ENCODE measurements around the gene ZNF124.

ZNF124 gene

GRCh38 chr1:247193958-247194357 lies 22.1 kb upstream of the ZNF124 start:
- H3K27ac ChIP-seq (ENCODE audit: low read length, poor library complexity, severe bottlenecking), result no peak overlapping the region
- H2BK120ac ChIP-seq (ENCODE audit: low read depth, low read length), result no peak overlapping the region
- no peaks in the 10 kb centered on the region for H3K4me1 ChIP-seq (ENCODE audit: control insufficient read depth, insufficient read depth, low read depth, low read length)
- no peak overlapping the region for H3K18ac ChIP-seq (ENCODE audit: low read depth in 1 of 2, low read length in 2 of 2)
- H3K4me3 ChIP-seq (ENCODE audit: insufficient read depth in 1 of 2, low read depth in 1 of 2, low read length in 2 of 2), result peak overlapping the region in 1 of 2 experiments; percentile 19
- no peak overlapping the region for H2BK5ac ChIP-seq (ENCODE audit: low read depth, low read length, poor library complexity, severe bottlenecking)
- H2BK15ac ChIP-seq (ENCODE audit: low read depth, poor library complexity, severe bottlenecking), result no peak overlapping the region
- H3K9ac ChIP-seq (ENCODE audit: low read length), result no peak overlapping the region
- no peak overlapping the region for H4K91ac ChIP-seq (ENCODE audit: low read length)
- no peaks in the 10 kb centered on the region for H3K27me3 ChIP-seq (ENCODE audit: control insufficient read depth in 1 of 2, insufficient read depth in 1 of 2, low read length in 2 of 2)
- DNase-seq, result no peak
- H3K4me2 ChIP-seq (ENCODE audit: low read length, poor library complexity, severe bottlenecking), result no peak overlapping the region
- no peak overlapping the region for H4K8ac ChIP-seq (ENCODE audit: low read length)
- H3K23ac ChIP-seq (ENCODE audit: low read length in 2 of 2), result no peak overlapping the region
- no peak overlapping the region for H3K4ac ChIP-seq (ENCODE audit: low read depth in 1 of 2, low read length in 2 of 2)
- H2BK12ac ChIP-seq (ENCODE audit: low read length in 2 of 2), result no peak overlapping the region
- peaks cover 8% of the 10 kb centered on the region for H3K79me1 ChIP-seq (replicated peaks; ENCODE audit: low read length, poor library complexity, severe bottlenecking)
- no peak overlapping the region for H3K14ac ChIP-seq (ENCODE audit: low read length in 2 of 2)
- no peak overlapping the region for H2AFZ ChIP-seq (ENCODE audit: low read depth, low read length)
- peaks cover 96% of the 10 kb centered on the region for H3K9me3 ChIP-seq (ENCODE audit: control insufficient read depth, low read length)
- H2AK5ac ChIP-seq (ENCODE audit: low read length, severe bottlenecking), result no peak overlapping the region
- H3K36me3 ChIP-seq (ENCODE audit: control insufficient read depth in 1 of 2, insufficient read depth in 2 of 2, low read depth in 1 of 2, low read length in 2 of 2), result peaks cover 14 to 87% of the 10 kb centered on the region in 2 experiments

GRCh38 chr1:247189981-247190798 lies 18.4 kb upstream of the ZNF124 start:
- H3K27ac ChIP-seq (ENCODE audit: low read length, poor library complexity, severe bottlenecking), result no peak overlapping the region

GRCh38 chr1:247185667-247186066 lies 13.8 kb upstream of the ZNF124 start:
- peak overlapping the region in 1 of 2 experiments; percentile 59 for H3K4me3 ChIP-seq (ENCODE audit: insufficient read depth in 1 of 2, low read depth in 1 of 2, low read length in 2 of 2)
- no peak overlapping the region for H3K4me2 ChIP-seq (ENCODE audit: low read length, poor library complexity, severe bottlenecking)
- no peaks in the 10 kb centered on the region for H3K4me1 ChIP-seq (ENCODE audit: control insufficient read depth, insufficient read depth, low read depth, low read length)
- H3K27me3 ChIP-seq (ENCODE audit: control insufficient read depth in 1 of 2, insufficient read depth in 1 of 2, low read length in 2 of 2), result no peaks in the 10 kb centered on the region
- H2BK5ac ChIP-seq (ENCODE audit: low read depth, low read length, poor library complexity, severe bottlenecking), result no peak overlapping the region
- H3K79me1 ChIP-seq (replicated peaks; ENCODE audit: low read length, poor library complexity, severe bottlenecking), result peaks cover 5% of the 10 kb centered on the region
- peaks cover 15 to 19% of the 10 kb centered on the region in 2 experiments for H3K36me3 ChIP-seq (ENCODE audit: control insufficient read depth in 1 of 2, insufficient read depth in 2 of 2, low read depth in 1 of 2, low read length in 2 of 2)
- H3K18ac ChIP-seq (ENCODE audit: low read depth in 1 of 2, low read length in 2 of 2), result no peak overlapping the region
- H3K27ac ChIP-seq (ENCODE audit: low read length, poor library complexity, severe bottlenecking), result no peak overlapping the region
- DNase-seq, result no peak
- no peak overlapping the region for H3K4ac ChIP-seq (ENCODE audit: low read depth in 1 of 2, low read length in 2 of 2)
- no peak overlapping the region for H2AK5ac ChIP-seq (ENCODE audit: low read length, severe bottlenecking)
- H2AFZ ChIP-seq (ENCODE audit: low read depth, low read length), result no peak overlapping the region
- H2BK15ac ChIP-seq (ENCODE audit: low read depth, poor library complexity, severe bottlenecking), result no peak overlapping the region
- H4K8ac ChIP-seq (ENCODE audit: low read length), result no peak overlapping the region
- peaks cover 70% of the 10 kb centered on the region for H3K9me3 ChIP-seq (ENCODE audit: control insufficient read depth, low read length)
- H2BK120ac ChIP-seq (ENCODE audit: low read depth, low read length), result no peak overlapping the region
- 100% methylated on average over 2 of the region's 4 CpGs for WGBS
- no peak overlapping the region for H4K91ac ChIP-seq (ENCODE audit: low read length)
- no peak overlapping the region for H3K23ac ChIP-seq (ENCODE audit: low read length in 2 of 2)
- no peak overlapping the region for H3K9ac ChIP-seq (ENCODE audit: low read length)
- H2BK12ac ChIP-seq (ENCODE audit: low read length in 2 of 2), result no peak overlapping the region
- H3K14ac ChIP-seq (ENCODE audit: low read length in 2 of 2), result no peak overlapping the region

More at GRCh38 chr1:247189981-247190798, 18.4 kb upstream of the ZNF124 start:
- H2AK5ac ChIP-seq (ENCODE audit: low read length, severe bottlenecking), result no peak overlapping the region
- DNase-seq, result no peak
- H3K18ac ChIP-seq (ENCODE audit: low read depth in 1 of 2, low read length in 2 of 2), result no peak overlapping the region
- H4K8ac ChIP-seq (ENCODE audit: low read length), result no peak overlapping the region
- H3K4me1 ChIP-seq (ENCODE audit: control insufficient read depth, insufficient read depth, low read depth, low read length), result no peaks in the 10 kb centered on the region
- no peak overlapping the region for H3K4ac ChIP-seq (ENCODE audit: low read depth in 1 of 2, low read length in 2 of 2)
- H3K79me1 ChIP-seq (replicated peaks; ENCODE audit: low read length, poor library complexity, severe bottlenecking), result peaks cover 3% of the 10 kb centered on the region
- H3K4me2 ChIP-seq (ENCODE audit: low read length, poor library complexity, severe bottlenecking), result no peak overlapping the region
- no peak overlapping the region for H3K23ac ChIP-seq (ENCODE audit: low read length in 2 of 2)
- no peak overlapping the region for H3K9ac ChIP-seq (ENCODE audit: low read length)
- WGBS, result 100% methylated on average over 1 of the region's 2 CpGs
- peaks cover 84% of the 10 kb centered on the region for H3K9me3 ChIP-seq (ENCODE audit: control insufficient read depth, low read length)
- H2BK120ac ChIP-seq (ENCODE audit: low read depth, low read length), result no peak overlapping the region
- H3K4me3 ChIP-seq (ENCODE audit: insufficient read depth in 1 of 2, low read depth in 1 of 2, low read length in 2 of 2), result peak overlapping the region in 1 of 2 experiments; percentile 44
- H2BK12ac ChIP-seq (ENCODE audit: low read length in 2 of 2), result no peak overlapping the region
- no peaks in the 10 kb centered on the region for H3K27me3 ChIP-seq (ENCODE audit: control insufficient read depth in 1 of 2, insufficient read depth in 1 of 2, low read length in 2 of 2)
- no peak overlapping the region for H2BK5ac ChIP-seq (ENCODE audit: low read depth, low read length, poor library complexity, severe bottlenecking)
- H2AFZ ChIP-seq (ENCODE audit: low read depth, low read length), result no peak overlapping the region
- no peak overlapping the region for H2BK15ac ChIP-seq (ENCODE audit: low read depth, poor library complexity, severe bottlenecking)
- H4K91ac ChIP-seq (ENCODE audit: low read length), result no peak overlapping the region
- peaks cover 7 to 51% of the 10 kb centered on the region in 2 experiments for H3K36me3 ChIP-seq (ENCODE audit: control insufficient read depth in 1 of 2, insufficient read depth in 2 of 2, low read depth in 1 of 2, low read length in 2 of 2)
- H3K14ac ChIP-seq (ENCODE audit: low read length in 2 of 2), result no peak overlapping the region

GRCh38 chr1:247184254-247184653 lies 12.4 kb upstream of the ZNF124 start:
- Histone ChIP-seq H2BK120ac (ENCODE audit: low read depth, low read length) (no peak overlapping the region), H3K27ac (ENCODE audit: low read length, poor library complexity, severe bottlenecking) (no peak overlapping the region), H2BK12ac (ENCODE audit: low read length in 2 of 2) (no peak overlapping the region), H3K4me1 (ENCODE audit: control insufficient read depth, insufficient read depth, low read depth, low read length) (no peaks in the 10 kb centered on the region), H2BK5ac (ENCODE audit: low read depth, low read length, poor library complexity, severe bottlenecking) (no peak overlapping the region), H3K14ac (ENCODE audit: low read length in 2 of 2) (no peak overlapping the region), H3K27me3 (ENCODE audit: control insufficient read depth in 1 of 2, insufficient read depth in 1 of 2, low read length in 2 of 2) (no peaks in the 10 kb centered on the region), H3K23ac (ENCODE audit: low read length in 2 of 2) (no peak overlapping the region), H2BK15ac (ENCODE audit: low read depth, poor library complexity, severe bottlenecking) (no peak overlapping the region), H4K91ac (ENCODE audit: low read length) (no peak overlapping the region), H4K8ac (ENCODE audit: low read length) (no peak overlapping the region), H2AK5ac (ENCODE audit: low read length, severe bottlenecking) (no peak overlapping the region), H3K4ac (ENCODE audit: low read depth in 1 of 2, low read length in 2 of 2) (no peak overlapping the region), H3K18ac (ENCODE audit: low read depth in 1 of 2, low read length in 2 of 2) (no peak overlapping the region), H3K9me3 (ENCODE audit: control insufficient read depth, low read length) (peaks cover 70% of the 10 kb centered on the region), H3K9ac (ENCODE audit: low read length) (no peak overlapping the region), H3K4me2 (ENCODE audit: low read length, poor library complexity, severe bottlenecking) (no peak overlapping the region), H3K4me3 (ENCODE audit: insufficient read depth in 1 of 2, low read depth in 1 of 2, low read length in 2 of 2) (peak overlapping the region in 1 of 2 experiments; percentile 14), H3K36me3 (ENCODE audit: control insufficient read depth in 1 of 2, insufficient read depth in 2 of 2, low read depth in 1 of 2, low read length in 2 of 2) (peaks cover 2 to 19% of the 10 kb centered on the region in 2 experiments), H3K79me1 (replicated peaks; ENCODE audit: low read length, poor library complexity, severe bottlenecking) (peaks cover 5% of the 10 kb centered on the region), H2AFZ (ENCODE audit: low read depth, low read length) (no peak overlapping the region)
- DNase-seq, result no peak
- 93% methylated on average over 4 of the region's 4 CpGs for WGBS
